Panc1 (cell line): ENCODE data around the gene GDI2. TPM values are rescaled to one million over a fixed set of nuclear protein-coding genes. Genes with fewer than 3 reads are reported as not detected.

Experiments
- ATAC-seq: fragments of 200-7000 bp; cut with Tn5 transposase; 2 replicates; pipeline ENCODE4 v1.9.1; 2020; ENCODE audit warnings: mild to moderate bottlenecking, moderate library complexity
- BruUV-seq: library from RNA; stranded (reverse); fragments of 400-500 nt; replicated peaks from 2 replicates; lab custom pipeline; 2021; lab: Mats Ljungman, UMichigan
- CTCF ChIA-PET: fragments of 300-600 bp; sonication (Branson Sonifier 250); formaldehyde crosslinking; loops from one replicate; lab custom pipeline; 2022; ENCODE audit warnings: antibody characterized with exemption; lab: Charles Lee
- POLR2A ChIA-PET: fragments of 300-600 bp; sonication (Branson Sonifier 250); formaldehyde crosslinking; loops from one replicate; lab custom pipeline; 2022; ENCODE audit warnings: antibody characterized with exemption; lab: Charles Lee
- DNase-seq: peaks from one replicate; pipeline ENCODE4 v3.0.0-alpha.2; 2010; ENCODE audit warnings: low read depth, low spot score
- H3K27ac ChIP-seq: 2 replicates; pipeline ENCODE4 v1.5.1; 2011; ENCODE audit warnings: mild to moderate bottlenecking, low read length, inconsistent platforms
- H3K27me3 ChIP-seq: fragments of 200-500 bp; sonication (Bioruptor generic); 2 replicates; pipeline ENCODE4 v1.6.0; 2014; ENCODE audit warnings: low read length, inconsistent platforms; ENCODE audit not compliant: control insufficient read depth, insufficient read depth
- H3K36me3 ChIP-seq: fragments of 200-500 bp; sonication (Bioruptor generic); 2 replicates; pipeline ENCODE4 v1.5.1; 2014; ENCODE audit warnings: inconsistent platforms, mild to moderate bottlenecking, low read length, moderate library complexity; ENCODE audit not compliant: control insufficient read depth, insufficient read depth
- H3K4me1 ChIP-seq: 2 replicates; pipeline ENCODE4 v1.5.1; 2011; ENCODE audit warnings: inconsistent platforms, mild to moderate bottlenecking, low read length, moderate library complexity; ENCODE audit not compliant: control insufficient read depth, insufficient read depth
- H3K4me3 ChIP-seq, 2 experiments: 2 replicates each; pipeline ENCODE4 v1.5.1; 2011 to 2012; ENCODE audit warnings: low read depth in 2 of 2, low read length in 2 of 2, mild to moderate bottlenecking in 2 of 2, inconsistent platforms in 1 of 2, moderate library complexity in 1 of 2
- H3K9me3 ChIP-seq: fragments of 200-500 bp; sonication (Bioruptor generic); 2 replicates; pipeline ENCODE4 v1.5.1; 2014; ENCODE audit warnings: low read depth, mild to moderate bottlenecking, inconsistent platforms, low read length, moderate library complexity; ENCODE audit not compliant: control insufficient read depth, insufficient read depth
- CTCF ChIP-seq: fragments of 450-650 bp; IDR thresholded peaks from 2 replicates; pipeline ENCODE4 v1.5.1; 2017; ENCODE audit warnings: mild to moderate bottlenecking
- POLR2AphosphoS5 ChIP-seq: IDR thresholded peaks from 2 replicates; pipeline ENCODE4 v1.6.1; 2012; ENCODE audit warnings: mild to moderate bottlenecking, low read depth, low read length, moderate library complexity
- REST ChIP-seq, 2 experiments: IDR thresholded peaks; 2 replicates each; pipeline ENCODE4 v1.6.1; 2011 to 2012; ENCODE audit warnings: low read depth in 2 of 2, control low read depth in 1 of 2, low read length in 1 of 2, mild to moderate bottlenecking in 1 of 2, moderate library complexity in 1 of 2; ENCODE audit not compliant: insufficient read depth in 1 of 2
- SIN3A ChIP-seq: IDR thresholded peaks from 2 replicates; pipeline ENCODE4 v1.6.1; 2012; ENCODE audit warnings: low read depth, mild to moderate bottlenecking, low read length, moderate library complexity, borderline replicate concordance; ENCODE audit not compliant: insufficient read depth
- TCF7L2 ChIP-seq: IDR thresholded peaks from 2 replicates; pipeline ENCODE4 v1.6.1; 2011; ENCODE audit warnings: mild to moderate bottlenecking, low read depth, low read length, inconsistent platforms
- in situ Hi-C: cut with HindIII; loops from 2 replicates; pipeline ENCODE4 v1.10.0; 2016; ENCODE audit warnings: low sequenced_read_pairs, low pct_unique_long_range_greater_than_20kb
- intact Hi-C: fragments of 100-400 bp; cut with micrococcal nuclease; formaldehyde crosslinking; loops from one replicate; pipeline ENCODE4 v1.10.0; 2022; ENCODE audit not compliant: unreplicated experiment
- total RNA-seq: library from RNA; stranded (reverse); gene quantifications from one replicate; pipeline ENCODE4 v1.2.1, GENCODE V29; 2021; ENCODE audit not compliant: unreplicated experiment

The GDI2 gene
- total RNA-seq, 1 experiment from 2014 or later = 130 TPM

DNA sequence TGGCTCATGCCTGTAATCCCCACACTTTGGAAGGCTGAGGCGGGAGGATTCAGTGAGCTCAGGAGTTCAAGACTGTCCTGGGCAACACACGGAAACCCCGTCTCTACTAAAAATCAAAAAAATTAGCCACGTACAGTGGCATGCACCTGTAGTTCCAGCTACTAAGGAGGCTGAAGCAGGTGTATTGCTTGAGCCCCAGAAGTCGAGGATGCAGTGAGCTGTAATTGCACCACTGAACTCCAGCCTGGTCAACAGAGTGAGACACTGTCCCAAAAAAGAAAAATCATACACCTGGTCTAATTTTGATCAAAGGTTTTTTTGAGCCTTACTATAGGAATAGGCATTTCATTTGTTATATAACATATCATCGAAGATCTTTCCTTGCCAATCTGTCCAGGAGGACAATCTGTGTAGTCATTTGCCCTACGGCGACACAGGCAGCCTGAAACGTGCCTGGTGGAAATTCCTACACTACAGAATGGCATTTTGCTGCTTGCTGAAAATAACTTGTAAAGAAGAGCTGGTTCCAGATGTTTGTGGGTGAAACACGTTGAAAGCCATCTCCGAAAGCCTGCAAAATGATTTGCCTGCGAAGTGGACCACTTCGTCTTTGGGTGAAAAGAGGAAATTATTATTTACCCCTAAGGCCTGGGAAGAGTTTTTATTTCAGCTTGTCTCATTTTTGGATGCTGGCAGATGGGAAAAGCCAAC, 31.3 kb upstream of the GDI2 start:
- Histone ChIP-seq H3K4me3 (no peak overlapping the region), H3K27ac (no peak overlapping the region), H3K9me3 (no peaks in the 10 kb centered on the region), H3K27me3 (no peaks in the 10 kb centered on the region), H3K36me3 (no peaks in the 10 kb centered on the region), H3K4me1 (0 out of 2 replicates have a peak, but pooled peaks cover 3% of the 10 kb centered on the region)
- CTCF ChIA-PET = no interaction called here
- intact Hi-C loops = no loop called here
- DNase-seq (no peak), ATAC-seq (no peak)
- in situ Hi-C loops = no loop called here
- POLR2A ChIA-PET = no interaction called here
- no TSS peak for BruUV-seq
- TF ChIP-seq TCF7L2 = no peak
- TF ChIP-seq CTCF = no peak
- no peak for TF ChIP-seq POLR2AphosphoS5
- no peak for TF ChIP-seq REST (IDR thresholded peaks at IDR 0.05; ENCODE audit: insufficient read depth in 1 of 2, low read depth in 2 of 2, low read length in 1 of 2)
- no peak for TF ChIP-seq SIN3A

DNA sequence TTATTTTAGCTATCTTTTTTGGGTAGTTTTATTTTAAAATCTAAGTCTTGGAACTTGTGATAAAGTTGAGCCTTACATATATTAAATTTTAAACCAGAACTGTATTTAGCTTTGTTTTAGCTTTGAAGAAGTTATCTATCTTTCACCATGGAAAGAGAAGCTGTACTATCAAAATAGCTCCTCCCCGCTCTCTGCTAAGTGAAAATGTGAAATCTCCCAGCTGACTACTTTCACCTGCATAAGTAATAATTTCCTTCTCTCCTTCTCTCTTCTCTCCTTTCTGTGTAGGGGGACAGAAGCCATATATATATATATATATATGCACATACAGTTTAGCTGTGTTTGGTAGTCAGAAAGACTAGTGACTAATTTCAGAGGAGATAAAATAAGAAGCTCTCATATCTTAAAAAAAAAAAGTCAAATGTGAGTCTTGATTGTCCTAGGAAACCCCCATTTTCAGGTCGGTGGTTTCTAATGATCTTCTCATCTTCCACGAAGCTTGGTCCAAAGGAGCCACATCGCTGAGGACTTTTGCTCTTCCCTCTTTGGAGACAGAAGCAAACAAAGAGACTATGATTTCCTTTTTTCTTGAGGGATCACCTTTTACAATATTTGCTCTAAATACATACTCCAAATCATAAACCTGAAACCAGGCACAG, 30.6 kb upstream of the GDI2 start:
- H3K9me3 ChIP-seq = no peaks in the 10 kb centered on the region
- ChIA-PET CTCF (interaction anchor here (0.7 kb wide), 1 partner anchor 207 kb away, joined by 5 read pairs; no protein-coding TSS in a partner anchor), POLR2A (no interaction called here)
- intact Hi-C loops = no loop called here
- BruUV-seq = no TSS peak
- H3K4me3 ChIP-seq = no peak overlapping the region
- H3K36me3 ChIP-seq = no peaks in the 10 kb centered on the region
- 0 out of 2 replicates have a peak, but pooled peaks cover 3% of the 10 kb centered on the region for H3K4me1 ChIP-seq
- H3K27me3 ChIP-seq = no peaks in the 10 kb centered on the region
- ATAC-seq = no peak
- no peak for DNase-seq
- in situ Hi-C loops = no loop called here
- H3K27ac ChIP-seq = no peak overlapping the region
- no peak for TF ChIP-seq POLR2AphosphoS5
- no peak for TF ChIP-seq CTCF
- no peak for TF ChIP-seq REST (IDR thresholded peaks at IDR 0.05; ENCODE audit: insufficient read depth in 1 of 2, low read depth in 2 of 2, low read length in 1 of 2)
- TF ChIP-seq SIN3A = no peak
- TF ChIP-seq TCF7L2 = no peak
